T follicular helper cell (primary cell): ENCODE data around the gene DYNLT1.
"Not testable (repeated sequence)": the region's sequence is repeated elsewhere in the genome, so short reads cannot be mapped to it uniquely, and the experiment has no call there.

Experiments
- DNase-seq: peaks from one replicate; pipeline ENCODE4 v3.0.0-alpha.2; 2020; ENCODE audit warnings: low read depth

DYNLT1 gene

DNA sequence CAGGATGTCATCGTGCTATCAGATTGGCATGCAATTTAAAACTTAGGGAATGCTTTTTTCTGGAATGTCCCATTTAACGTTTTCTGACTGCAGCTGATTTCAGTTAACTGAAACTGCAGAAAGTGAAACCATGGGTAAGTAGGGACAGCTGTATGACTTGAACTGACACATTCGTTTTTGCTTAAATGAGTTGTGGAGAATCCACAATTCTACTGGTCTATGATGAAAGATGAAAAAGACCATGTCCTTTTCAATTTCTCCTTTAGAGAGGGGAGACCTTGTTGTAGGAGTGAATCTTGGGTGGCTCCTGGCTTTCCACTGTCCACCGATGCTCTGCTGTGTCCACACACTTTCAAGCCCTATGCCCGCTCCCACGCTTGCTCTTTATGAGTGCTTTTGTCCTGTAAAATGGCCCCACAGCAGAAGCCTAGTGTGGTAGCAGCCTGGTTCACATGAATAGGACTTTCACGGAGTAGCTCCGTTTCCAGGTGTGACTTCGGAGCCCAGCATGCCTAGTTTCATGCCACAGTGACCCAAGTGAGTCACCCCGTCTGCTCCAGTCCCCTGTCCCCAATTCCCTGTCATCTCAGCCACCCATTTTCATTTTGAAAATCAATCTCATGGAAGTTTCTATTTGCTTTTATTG is 21.9 kb downstream of the DYNLT1 start:
- no peak for DNase-seq

DNA sequence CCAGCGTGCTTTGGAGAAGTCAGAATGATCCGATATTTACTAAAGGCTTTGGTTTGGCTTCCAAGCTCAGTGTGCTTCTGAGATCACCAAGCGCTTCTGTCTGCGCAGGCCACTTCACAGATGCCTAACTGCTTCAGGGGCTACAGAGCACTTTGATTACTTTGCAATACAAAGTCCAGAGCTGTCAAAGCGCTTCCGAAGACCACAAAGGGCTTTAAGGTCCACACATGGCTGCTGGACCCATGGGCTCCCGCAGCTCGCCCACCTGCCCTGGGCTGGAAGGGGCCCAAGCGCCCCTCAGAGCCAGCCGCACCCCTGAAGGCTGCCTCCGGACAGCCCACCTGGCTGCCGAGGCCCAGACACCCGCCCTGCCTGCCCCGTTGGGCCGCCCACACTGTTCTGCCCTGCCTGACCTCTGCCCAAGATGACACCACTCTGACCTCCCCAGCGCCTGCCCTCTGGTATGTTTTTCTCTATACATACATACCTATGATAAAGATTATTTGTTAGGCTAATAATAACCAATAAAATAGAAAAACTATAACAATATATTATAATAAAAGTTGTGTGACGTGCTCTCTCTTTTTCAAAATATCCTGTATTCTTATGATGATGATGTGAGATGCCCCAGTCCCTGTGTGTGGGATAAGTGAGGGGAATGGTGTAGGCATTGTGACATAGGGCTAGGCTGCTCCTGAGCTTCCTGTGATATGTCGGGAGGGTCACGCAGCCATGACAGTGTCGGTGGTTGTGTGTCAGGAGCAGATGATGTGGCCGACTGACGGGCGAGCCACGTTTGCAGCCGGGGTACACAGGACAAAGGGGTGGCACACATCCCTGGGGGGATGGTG is 22.6 kb downstream of the DYNLT1 start:
- DNase-seq = no peak

DNA sequence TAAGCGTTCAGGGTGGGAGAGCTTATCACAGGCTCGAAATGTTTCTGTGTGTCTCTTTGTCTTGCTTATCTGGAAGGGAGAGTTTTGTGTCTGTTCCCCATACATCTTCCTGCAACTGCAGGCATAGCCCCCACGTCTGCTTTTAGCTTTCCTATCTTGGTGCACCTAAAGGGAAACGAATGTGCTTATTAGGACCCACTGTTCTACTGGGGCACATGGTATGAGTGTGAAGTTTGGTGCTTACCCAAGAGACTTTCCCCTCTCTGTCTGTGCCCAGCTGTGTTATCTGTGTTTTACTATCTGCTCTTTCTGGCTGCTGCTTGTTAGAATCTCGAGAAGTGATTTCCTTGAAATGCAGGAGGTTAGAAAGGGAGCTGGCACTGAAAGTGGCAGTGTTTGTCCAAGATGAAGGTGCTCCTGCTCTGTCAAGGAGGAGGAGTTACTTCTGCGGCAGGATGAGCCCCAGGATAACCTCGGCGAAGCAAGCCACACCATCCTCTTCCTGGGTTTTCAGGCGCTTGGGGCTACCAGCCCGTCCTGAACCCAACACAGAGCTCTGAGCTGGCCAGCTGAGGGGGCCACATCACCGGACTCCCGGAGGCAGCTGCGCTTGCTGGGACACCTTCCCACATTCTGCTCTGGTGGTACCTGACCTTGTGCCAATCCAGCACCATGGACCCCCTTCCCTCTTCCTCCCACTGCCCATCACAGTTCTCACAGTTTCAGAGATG is 23.4 kb downstream of the DYNLT1 start:
- DNase-seq = no peak

DNA sequence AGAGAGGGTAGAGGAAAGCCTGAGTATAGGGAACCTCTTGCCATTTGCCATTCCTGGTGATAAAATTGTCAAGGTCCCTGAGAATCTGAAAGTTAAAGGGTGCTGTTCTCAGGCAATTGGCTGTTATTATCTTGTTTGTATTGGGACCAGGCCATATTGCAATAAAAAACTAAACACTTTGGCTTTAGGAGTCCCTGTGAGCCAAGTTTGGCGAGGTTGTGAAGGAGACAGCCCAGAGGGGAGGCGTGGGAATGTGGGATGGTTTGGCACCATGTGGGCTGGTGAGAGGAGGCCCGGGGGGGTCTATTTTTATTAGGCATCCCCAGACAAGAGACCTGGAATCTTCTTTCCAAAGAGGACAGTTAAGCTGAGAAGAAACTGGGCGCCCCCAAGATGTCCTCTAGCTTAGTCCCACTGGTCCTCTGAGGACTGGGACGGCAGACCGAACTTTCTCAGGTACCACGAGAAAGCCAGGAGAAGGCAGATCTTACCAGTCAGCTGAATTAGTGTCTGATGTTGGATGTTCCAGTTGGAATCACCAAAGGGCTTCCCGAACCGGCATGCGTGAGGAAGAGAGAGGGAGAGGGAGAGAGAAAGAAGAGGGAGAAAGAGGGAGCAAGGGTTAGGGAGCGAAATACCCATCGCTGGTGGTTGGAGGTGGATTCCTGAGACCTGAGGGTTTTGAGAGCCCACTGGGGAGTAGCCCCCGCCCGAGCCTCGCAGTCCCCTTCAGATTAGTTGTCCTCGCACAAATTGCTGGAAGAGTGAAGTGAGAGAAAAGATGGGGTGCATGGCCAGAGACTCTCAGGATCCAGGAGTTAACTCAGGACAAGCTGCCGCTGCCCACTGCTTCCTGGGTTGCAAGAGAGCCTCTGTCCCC is 24.4 kb downstream of the DYNLT1 start:
- no peak for DNase-seq

GRCh38 chr6:158618289-158618688 is 26.3 kb downstream of the DYNLT1 start:
- DNase-seq = not testable (repeated sequence)

DNA sequence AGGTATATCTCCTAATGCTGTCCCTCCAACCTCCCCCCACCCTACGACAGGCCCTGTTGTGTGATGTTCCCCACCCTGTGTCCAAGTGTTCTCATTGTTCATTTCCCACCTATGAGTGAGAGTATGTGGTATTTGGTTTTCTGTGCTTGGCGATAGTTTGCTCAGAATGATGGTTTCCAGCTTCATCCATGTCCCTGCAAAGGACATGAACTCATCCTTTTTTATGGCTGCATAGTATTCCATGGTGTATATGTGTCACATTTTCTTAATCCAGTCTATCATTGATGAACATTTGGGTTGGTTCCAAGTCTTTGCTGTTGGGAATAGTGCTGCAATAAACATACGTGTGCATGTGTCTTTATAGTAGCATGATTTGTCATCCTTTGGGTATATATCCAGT is 29.9 kb downstream of the DYNLT1 start:
- not testable (repeated sequence) for DNase-seq

- no peak for DNase-seq
Observed at GRCh38 chr6:158611541-158612370, 32.8 kb downstream of the DYNLT1 start.

DNA sequence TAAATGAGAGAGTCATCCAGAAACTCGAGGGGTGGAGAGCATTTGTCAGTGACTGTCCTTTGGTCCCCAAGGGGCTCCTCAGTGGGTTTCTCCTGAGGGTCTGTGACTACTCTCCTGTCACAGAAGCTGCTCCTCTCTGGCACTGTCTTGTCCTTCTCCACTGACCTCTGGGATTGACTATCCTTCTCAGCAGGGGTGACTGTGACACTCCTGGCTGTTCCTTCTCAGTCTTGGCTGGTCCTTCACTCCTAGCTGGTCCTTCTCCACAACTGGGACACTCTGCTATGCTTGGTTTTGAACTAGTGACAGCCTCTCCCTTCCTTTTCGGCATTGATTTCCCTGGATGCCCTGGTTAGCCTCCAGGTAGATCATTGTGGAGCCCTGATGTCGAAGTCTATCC is 33.5 kb downstream of the DYNLT1 start:
- no peak for DNase-seq

DNA sequence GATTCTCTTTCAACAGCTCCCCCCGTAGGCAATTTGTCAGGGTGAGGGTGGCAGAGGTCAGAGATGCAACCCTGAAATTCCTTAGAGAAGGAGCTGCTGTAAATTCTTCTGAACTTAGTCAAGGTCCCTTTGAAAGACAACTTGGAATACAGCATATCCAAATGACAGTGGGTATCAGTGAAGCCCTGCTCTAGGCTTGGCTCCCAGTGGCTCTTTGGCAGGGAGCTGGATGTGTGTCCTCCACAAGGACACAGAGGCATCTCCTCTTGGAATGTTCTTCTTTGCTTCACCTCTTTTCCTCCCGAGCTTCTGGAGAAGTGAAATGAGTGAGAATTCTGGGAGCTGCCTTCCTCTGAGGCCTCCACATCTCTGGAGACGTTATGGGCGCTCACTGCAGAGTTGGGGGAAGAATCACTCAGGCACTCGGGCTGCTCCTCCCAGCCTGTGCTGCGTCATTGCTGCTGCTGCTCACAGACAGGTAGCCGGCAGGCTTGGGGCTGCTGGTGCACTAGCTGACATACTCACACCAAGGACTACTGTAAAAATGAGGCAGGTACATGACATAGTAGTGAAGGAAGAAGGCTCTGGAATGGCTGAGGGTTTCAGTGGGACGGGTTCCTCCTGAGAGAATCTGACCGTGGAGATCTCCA is 34.1 kb downstream of the DYNLT1 start:
- DNase-seq = no peak

GRCh38 chr6:158609455-158610155 is 34.9 kb downstream of the DYNLT1 start:
- no peak for DNase-seq

DNA sequence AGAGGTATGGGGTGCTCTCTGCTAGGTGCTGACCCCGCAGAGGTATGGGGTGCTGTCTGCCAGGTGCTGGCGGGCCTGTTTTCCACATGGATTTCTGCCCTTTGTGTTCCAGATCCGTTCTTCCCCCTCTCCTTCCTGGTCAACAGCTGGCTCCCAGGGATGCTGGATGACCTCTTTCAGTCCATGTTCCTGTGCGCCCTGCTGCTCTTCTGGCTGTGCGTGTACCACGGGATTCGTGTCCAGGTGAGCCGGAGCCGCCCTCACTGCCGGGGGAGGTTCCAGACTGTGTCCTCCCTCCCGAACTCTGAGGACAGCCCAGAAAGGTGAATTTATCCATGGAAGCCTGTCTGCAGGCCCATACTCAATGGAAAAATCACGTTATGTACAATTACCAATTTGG is 36.3 kb downstream of the DYNLT1 start:
- no peak for DNase-seq

DNA sequence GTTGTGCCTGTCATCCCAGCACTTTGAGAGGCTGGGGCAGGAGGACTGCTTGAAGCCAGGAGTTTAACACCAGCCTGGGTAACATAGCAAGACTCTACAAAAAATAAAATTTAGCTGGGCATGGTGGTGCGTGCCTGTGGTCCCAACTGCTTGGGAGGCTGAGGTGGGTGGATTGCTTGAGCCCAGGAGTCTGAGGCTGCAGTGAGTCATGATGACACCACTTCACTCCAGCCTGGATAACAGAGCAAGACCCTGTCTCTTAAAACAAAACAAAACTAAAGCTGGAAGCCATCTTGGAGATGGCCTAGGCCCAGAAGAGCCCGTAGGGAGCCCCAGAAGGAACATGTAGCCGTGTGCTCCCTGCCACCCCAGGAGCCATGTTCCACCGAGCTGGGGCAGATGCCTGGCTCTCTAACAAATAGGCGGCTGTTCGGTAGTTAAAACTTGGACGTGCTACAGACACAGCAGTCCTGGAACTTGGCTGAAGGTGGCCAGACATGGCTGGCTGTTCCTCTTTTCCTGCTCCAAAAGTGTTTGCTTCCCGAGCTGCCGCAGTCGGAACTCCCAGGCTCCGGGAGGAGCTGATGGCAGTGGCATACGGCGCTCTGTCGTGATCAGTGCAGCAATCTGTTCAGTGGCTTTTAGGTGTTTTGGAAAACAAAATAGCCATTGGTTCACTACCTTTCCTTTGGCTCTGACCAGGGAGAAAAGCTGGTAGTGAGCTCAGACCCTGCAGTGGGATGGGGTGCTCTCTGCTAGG is 37.0 kb downstream of the DYNLT1 start:
- no peak for DNase-seq

DNA sequence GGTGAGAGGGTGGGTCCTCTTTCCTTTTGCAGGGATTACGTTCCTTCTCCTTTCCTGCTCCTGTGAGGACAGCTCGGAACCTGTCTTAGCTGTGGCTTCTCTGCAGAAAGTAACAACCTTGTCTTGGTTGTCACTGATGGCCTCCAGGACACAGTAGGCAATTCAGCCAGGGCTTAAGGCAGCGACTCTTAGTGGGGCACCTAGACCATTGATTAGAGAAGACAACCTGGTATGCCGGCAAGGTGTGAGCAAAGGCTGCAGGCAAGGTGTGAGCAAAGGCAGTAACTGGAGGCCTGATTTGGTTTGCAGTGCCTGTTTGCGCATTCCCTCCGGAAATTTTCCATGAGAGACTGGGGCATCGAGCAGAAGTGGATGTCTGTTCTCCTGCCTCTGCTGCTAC is 37.6 kb downstream of the DYNLT1 start:
- DNase-seq = no peak

DNA sequence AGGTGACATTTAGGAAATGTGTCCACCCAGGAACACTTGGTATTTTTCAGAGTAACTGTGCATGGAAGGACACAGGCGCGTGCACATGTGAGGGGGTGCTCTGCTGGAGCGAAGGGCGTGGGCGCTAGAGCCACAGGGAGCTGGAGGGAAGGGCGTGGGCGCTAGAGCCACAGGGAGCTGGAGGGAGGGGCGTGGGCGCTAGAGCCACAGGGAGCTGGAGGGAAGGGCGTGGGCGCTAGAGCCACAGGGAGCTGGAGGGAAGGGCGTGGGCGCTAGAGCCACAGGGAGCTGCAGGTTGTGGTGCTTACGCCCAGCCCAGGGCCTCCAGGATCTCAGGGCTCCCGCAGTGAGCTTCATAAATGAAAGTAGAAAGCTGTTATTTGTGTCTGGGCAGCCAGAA is 38.5 kb downstream of the DYNLT1 start:
- DNase-seq = not testable (repeated sequence)

DNA sequence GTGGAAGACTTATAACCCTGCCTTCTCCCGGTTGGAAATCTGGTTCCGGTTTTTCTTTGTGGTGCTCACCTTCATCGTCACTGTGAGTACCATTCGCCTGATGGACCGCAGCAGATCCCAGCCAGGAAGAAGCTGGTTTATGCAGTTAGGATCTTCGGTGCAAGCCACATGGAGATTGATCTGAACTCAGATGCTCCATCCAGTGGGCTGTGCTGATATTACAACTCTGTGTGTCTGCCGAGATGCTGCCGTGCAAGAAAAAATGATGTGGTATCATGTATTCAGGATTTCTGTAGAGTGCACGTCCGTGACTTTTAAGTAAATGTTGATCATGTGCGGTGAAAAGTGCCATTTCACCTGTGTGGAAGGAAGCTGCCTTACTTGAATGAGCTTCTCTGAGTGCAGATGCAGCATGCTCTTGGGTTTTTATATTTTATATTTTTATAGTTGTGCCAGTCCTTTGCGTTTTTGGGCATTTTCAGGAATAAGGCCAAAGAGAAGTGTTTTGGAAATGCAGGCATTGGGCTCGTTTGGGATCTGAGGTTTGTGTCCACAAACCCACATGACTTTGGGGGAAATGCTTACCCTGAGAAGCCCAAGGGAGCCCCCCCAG is 39.2 kb downstream of the DYNLT1 start:
- peak; percentile 39 for DNase-seq

DNA sequence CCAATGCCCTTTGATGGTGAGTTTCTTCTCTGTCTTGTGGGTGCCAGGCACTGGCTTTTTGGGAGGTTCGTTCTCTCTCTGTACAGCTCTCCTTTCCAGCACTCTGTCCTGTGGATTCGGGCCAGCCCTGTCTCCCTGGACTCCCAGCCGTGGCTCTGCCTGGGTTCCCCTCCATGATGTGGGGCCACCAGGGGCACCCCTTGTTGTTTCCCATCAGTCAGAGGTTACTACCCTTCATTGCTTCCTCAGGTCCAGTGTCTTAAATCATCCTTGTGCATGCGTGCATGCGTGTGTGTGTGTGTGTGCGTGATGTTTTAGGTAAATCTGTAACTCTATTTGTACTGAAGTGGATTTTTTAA is 40.5 kb downstream of the DYNLT1 start:
- no peak for DNase-seq

DNA sequence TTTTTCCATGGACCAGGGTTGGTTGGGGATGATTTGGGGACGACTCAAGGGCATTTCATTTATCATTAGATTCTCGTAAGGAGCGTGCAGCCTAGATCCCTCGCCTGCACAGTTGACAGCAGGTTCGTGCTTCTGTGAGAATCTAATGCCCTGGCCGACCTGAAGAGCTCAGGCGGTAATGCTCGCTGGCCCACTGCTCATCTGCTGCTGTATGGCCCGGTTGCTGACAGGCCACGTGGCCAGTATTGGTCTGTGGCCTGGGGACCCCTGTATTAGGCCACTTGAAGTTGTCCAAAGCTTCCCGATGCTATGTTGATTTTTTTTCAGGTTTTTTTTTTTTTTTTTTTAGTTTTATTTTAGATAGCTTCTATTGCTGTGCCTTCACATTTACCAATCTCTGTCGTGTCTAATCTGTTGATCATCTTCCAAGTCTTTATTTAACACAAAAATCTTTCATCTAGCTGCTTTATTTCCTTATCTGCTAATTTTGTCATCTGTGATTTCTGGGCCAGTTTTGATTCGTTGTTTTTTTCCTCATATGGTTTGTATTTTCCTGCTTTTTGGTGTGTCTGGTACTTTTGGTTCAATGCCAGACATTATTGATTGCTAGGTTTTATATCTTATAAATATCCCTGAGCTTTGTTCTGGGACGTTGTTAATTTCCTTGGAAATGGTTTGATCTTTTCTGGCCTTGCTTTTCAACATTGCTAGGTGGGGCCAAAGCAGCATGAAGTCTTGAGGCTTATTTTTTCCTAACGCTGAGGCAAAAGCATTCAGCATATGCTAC is 41.1 kb downstream of the DYNLT1 start:
- DNase-seq = no peak

DNA sequence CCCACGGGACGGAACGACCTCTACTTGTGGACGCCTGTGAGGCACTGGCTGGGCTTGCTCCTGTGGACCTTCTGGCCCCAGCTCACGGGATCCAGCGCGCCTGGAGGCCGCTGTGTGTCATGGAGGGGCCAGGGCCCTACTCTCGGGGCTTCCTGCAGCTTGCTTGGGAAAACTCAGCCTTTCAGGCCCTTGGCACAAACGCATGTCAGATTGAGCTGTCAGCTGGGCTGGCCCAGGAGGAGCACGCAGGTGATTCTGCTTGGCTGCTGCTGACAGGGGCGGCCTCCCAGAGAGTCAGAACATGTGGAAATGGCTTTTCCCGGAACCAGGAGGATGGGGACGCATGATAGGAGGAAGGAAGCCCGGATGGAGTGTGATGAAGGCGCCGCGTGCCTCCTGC is 44.9 kb downstream of the DYNLT1 start:
- no peak for DNase-seq
